Activated gamma-delta T cell treated with anti-CD3 and anti-CD28 coated beads, Interleukin-2, amount 50 U/mL, for 16 hours (primary cell): Measurements from ENCODE around the gene CGN.

Experiments
- DNase-seq: peaks from one replicate; pipeline ENCODE4 v3.0.0-alpha.2; 2020; ENCODE audit warnings: low read depth

CGN gene

GRCh38 chr1:151547900-151548230 is 36.7 kb downstream of the CGN start:
- DNase-seq = no peak

- DNase-seq = no peak
These were observed 38.0 kb downstream of the CGN start for GRCh38 chr1:151549199-151549598.

DNA sequence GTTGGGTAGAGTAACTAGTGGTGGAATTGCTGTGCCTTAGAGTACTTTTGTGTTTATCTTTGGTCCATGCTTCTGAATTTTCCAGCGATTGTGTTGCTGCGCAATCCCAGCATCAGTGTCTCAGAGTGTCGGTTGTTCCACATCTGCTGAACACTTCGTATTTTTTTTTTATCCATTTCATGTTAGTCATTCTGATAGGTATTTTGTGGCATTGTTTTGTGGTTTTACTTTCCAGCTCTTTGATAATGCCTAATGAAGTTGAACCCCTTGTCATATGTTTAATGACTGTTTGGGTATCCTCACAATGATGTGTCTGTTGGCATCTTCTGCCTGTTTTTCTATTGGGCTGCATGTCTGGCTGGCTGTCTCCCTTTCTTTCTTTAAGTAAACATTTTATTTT is 42.5 kb downstream of the CGN start:
- no peak for DNase-seq

GRCh38 chr1:151556052-151556451 is 44.9 kb downstream of the CGN start:
- DNase-seq = no peak

DNA sequence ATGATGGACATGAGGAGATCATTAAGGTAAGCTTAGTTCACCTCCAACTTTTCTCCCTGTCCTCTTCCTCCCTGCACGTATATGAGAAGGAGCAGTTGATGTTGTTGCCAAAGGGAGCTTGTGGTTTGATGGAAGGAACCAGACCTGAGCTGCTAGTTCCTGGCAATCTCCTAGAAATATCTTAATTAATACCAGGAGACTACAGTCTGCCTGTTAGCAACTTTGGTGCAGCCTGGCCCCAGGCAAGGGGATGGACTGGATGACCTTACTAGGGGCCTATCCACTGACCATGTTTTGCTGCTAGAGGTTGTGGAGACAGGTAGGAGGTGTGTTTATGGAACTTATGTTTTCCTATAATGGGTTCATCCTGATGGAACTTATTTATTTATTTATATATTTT is 51.5 kb downstream of the CGN start:
- DNase-seq = no peak

DNA sequence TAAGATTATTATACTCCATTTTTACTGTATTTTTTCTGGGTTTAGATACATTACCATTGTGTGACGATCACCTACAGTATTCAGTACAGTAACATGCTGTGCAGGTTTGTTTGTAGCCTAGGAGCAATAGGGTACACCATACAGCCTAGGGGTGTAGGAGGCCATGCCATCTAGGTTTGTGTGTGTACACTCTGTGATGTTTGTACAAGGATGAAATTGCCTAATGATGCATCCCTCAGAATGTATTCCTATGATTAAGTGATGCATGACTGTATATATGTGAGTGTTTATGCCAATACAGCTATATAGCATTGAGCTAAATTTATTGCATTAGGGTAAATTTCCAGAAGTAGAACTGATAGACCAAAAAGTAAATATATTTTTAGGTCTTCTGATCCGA is 52.2 kb downstream of the CGN start:
- no peak for DNase-seq

DNA sequence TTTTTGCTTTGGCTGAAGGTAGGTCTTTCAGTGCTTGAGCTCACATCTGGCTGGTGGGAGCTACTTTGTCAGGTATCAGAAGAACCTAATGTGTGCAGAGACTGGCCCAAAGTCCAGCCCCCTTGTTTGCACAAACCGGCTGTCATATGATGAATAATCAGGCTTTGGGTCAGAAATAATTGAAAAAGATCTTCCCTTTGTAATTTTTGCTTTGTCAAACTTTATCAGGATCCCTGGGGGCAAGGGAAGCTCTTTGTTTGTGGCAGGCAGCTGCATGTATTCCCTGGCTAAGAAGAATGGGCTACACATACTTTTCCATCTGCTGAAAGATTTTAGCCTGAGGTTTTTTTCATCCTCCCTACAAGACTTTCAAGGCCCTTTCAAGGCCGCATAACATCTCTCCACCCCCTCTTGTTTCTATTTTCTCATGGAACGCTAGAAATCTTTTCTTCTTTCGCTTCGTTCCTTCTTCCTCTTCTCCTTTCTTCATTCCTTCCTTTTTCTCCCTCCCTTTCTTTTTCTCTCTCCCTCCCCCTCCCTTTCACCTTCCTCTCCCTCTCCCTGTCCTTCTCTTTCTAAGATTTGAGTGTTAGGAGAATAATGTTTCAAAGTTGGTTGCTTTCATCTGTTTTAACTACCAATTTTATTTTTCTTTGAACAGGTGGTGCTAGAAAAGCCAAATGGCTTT is 54.5 kb downstream of the CGN start:
- DNase-seq = no peak

GRCh38 chr1:151568626-151569088 is 57.5 kb downstream of the CGN start:
- DNase-seq = no peak

DNA sequence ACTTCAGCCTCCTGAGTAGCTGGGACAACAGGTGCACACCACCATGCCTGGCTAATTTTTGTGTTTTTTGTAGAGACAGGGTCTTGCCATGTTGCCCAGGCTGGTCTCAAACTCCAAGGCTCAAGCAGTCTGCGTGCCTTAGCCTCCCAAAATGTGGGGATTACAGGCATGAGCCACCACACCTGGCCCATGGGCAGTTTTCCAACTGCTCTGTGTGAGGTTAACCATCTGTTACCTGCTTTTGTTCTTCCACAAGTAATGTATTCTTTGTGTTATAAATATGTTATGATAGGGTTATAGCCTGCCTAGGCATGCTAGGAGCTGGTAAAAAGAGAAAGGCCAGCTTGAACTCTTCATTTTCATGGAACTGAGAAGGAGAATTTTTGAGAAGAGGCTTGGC is 59.6 kb downstream of the CGN start:
- DNase-seq = no peak

- no peak for DNase-seq
These were observed 63.7 kb downstream of the CGN start for GRCh38 chr1:151574575-151575529.

DNA sequence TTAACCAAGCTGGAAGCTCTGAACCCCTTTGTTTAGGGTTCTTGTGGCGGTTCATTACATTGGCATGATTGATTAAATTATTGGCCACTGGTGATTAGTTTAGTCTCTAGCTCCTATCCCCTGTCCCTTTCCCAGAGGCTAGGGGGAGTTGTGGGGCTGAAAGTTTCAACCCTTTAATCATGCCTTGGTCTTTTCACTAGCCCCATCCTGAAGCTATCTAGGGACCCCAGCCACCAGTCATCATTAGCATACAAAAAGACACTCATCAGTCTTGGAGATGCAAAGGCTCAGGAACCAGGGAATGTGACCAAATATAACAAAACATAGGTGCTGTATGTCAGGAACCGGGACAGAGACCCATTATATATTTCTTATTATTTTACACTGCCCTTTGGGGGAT is 66.0 kb downstream of the CGN start:
- DNase-seq = no peak

DNA sequence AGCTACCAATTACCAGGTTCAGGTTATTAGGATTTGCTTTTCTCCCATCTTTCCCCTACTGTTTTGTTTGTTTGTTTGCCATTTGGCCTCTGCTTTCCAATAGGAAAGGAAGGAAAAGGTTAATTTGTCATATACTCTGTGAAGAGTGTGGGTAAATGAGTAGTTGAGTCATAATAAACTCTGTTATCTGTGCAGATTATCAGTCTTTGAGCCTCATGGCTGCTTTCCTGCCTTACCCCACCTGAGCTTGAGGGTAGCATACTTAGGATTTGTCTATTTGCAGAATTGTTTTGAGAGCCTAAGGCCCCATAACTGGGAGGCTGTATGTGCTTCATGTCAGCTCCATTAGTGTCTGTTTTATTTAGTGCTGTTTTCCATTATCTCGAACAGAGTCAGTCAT is 67.8 kb downstream of the CGN start:
- DNase-seq = no peak

- DNase-seq = no peak
These were observed 68.4 kb downstream of the CGN start for GRCh38 chr1:151579436-151580225.

DNA sequence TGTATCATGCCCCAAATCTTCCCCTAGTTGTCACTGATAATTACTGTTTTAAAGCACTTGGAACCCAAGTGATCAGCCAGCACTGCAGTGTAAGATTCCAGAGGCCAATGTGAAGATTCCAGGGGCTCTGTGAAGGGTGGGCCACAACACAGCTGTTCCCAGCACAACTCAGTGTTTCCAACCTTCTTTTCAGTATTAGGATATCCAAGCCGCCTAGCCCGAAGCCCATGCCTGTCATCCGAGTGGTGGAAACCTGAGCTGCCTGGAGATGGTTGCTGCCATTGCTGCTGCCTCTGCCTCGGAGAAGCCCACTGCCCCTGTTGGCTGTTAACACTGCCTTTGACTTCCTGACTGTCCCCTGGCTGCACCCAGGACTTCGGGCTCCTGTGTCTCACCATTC is 70.3 kb downstream of the CGN start:
- DNase-seq = no peak

DNA sequence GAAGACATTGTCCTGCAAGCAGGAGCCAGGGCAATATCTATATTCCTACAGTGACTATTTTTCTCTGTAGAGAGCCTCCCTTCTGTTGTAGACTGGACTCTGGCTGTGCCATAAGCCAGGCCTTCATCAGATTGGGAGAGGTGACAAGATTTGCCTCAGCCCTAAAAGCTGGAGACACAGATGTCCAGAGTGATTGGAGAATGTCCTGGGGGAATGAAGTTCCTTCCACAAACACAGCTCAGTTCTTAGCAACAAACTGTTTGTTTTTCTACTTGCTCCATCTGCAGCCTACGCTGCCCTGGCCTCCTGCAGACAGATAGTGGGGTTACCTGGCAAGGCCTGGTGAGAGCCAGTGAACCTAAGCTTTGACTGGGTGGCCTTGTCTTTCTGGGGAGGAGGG is 70.7 kb downstream of the CGN start:
- no peak for DNase-seq

DNA sequence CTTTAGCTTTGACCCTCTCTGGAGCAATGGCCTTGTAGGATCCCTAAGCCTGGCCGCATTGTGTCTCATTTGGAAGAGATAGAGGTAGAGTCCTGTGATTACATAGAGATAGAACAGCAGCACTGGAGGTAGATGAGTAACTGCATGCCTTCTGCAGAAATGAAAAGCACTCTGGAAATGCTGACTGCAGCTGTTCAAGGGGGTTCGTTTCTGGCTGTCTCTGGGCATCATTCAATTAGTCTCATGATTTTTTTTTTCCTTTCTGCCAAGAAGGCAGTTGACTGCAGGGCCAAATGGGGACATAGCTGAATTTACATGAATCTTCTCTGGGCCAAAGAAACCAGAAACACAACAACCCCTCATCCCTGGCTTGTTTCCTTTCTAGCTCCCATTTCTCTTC is 72.6 kb downstream of the CGN start:
- DNase-seq = no peak

DNA sequence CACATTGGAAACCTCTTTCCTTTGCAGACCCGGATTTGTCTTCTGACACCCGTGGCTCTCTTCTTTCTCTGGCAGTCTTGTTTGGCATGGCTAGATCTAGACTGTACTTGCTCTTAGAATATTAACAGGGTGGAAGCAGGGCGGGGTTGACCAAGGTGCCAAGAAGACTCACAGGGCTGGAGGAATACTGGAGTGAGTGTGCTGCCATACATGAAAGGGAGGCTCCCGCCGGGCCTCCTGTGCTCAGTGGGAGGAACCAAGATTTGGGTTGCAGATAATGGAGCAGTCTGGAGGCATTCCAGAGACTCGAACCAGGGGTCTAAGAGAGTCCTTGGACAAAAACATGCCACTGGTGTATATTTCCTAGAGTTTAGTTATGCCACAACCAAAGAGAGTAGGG is 73.1 kb downstream of the CGN start:
- DNase-seq = no peak

GRCh38 chr1:151584780-151585179 is 73.6 kb downstream of the CGN start:
- no peak for DNase-seq

DNA sequence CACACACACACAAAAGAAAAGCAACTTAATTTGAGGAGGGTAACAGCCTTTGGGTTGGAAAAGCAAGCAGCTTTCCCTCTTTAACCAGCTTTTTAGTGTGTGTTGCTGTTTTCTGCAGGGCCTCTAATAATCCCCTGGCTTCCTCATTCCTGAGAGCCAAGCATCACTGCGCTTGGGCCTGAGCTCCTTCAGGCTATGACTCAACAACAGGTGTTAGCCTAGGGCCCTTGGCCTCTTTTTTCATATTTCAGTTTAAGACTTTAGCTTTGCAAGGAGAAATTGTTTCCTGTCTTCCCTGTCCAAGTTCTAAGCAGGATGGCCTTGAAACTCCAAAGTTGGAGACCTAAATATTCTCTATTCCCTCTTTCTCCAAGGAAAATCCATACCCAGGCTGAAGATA is 74.4 kb downstream of the CGN start:
- DNase-seq = no peak
